ENCODE measurements around the gene TSPAN3.

DNA sequence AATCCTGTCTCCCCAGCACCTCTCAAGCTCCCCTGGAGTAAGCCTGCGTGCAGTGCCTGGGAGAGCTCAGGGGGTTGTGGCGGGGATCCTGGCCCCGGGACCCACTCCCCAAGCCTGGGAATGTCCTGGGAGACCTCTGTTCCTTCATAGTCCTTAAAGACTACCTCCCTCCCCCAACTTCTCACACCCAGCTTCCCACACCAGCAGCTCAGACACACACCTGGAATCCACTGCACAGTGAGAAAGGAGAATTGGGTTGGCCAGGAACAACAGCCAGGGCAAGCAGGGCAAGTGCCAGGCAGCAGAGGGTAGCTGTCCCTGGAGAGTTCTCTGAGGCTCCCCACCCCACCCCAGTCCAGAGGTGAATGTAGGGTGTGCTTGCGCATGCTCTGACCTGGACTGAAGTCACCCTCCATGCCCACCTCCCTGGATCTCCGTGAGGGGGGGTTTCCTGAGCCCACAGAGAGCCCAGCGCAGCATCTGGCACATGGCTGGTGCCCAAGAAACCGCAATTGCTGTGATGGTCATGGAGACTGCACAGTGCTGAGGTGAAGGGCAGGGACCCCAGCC, 53.7 kb downstream of the TSPAN3 start:
- TF ChIP-seq, protein P1, sequence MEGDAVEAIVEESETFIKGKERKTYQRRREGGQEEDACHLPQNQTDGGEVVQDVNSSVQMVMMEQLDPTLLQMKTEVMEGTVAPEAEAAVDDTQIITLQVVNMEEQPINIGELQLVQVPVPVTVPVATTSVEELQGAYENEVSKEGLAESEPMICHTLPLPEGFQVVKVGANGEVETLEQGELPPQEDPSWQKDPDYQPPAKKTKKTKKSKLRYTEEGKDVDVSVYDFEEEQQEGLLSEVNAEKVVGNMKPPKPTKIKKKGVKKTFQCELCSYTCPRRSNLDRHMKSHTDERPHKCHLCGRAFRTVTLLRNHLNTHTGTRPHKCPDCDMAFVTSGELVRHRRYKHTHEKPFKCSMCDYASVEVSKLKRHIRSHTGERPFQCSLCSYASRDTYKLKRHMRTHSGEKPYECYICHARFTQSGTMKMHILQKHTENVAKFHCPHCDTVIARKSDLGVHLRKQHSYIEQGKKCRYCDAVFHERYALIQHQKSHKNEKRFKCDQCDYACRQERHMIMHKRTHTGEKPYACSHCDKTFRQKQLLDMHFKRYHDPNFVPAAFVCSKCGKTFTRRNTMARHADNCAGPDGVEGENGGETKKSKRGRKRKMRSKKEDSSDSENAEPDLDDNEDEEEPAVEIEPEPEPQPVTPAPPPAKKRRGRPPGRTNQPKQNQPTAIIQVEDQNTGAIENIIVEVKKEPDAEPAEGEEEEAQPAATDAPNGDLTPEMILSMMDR (IDR thresholded peaks at IDR 0.05; ENCODE audit: low read depth, low read length) = no peak
- TF ChIP-seq POLR2A (IDR thresholded peaks at IDR 0.05; ENCODE audit: extremely low read depth, insufficient read length) = no peak
